ENCODE measurements around the gene LBX1. TPM values are rescaled to one million over a fixed set of nuclear protein-coding genes. Genes with fewer than 3 reads are reported as not detected.
A peak's percentile ranks its signal among the peaks of the same experiment; 100 is the strongest.

The LBX1 gene
- total RNA-seq, 1 donor from 2014 or later, result not detected

- peaks cover 62% of the 10 kb centered on the region for H3K27me3 ChIP-seq
- TF ChIP-seq POLR2A (IDR thresholded peaks at IDR 0.05) (no peak), CTCF (IDR thresholded peaks at IDR 0.05) (no peak), POLR2AphosphoS5 (IDR thresholded peaks at IDR 0.05; ENCODE audit: insufficient read depth in 1 of 2, low read depth in 1 of 2) (no peak)
- no peaks in the 10 kb centered on the region for H3K36me3 ChIP-seq
- DNase-seq (ENCODE audit: extremely low spot score in 2 of 2), result no peak
- H3K27ac ChIP-seq, result no peak overlapping the region
- intact Hi-C loops (cut with DNase I), result no loop called here
- H3K9me3 ChIP-seq, result no peaks in the 10 kb centered on the region
- H3K4me1 ChIP-seq, result peaks cover 68% of the 10 kb centered on the region
- H3K4me3 ChIP-seq, result peak overlapping the region in 1 of 2 donors; percentile 29
These were observed 904 bp downstream of the LBX1 start for GRCh38 chr10:101228153-101228965.

- Histone ChIP-seq H3K4me3 (peak overlapping the region in 1 of 2 donors; percentile 33), H3K27ac (no peak overlapping the region), H3K27me3 (peaks cover 60% of the 10 kb centered on the region), H3K4me1 (peaks cover 75% of the 10 kb centered on the region), H3K9me3 (no peaks in the 10 kb centered on the region), H3K36me3 (no peaks in the 10 kb centered on the region)
- TF ChIP-seq POLR2A (IDR thresholded peaks at IDR 0.05) (no peak), POLR2AphosphoS5 (IDR thresholded peaks at IDR 0.05; ENCODE audit: insufficient read depth in 1 of 2, low read depth in 1 of 2) (no peak), CTCF (IDR thresholded peaks at IDR 0.05) (no peak)
- intact Hi-C loops (cut with DNase I), result no loop called here
- no peak for DNase-seq (ENCODE audit: extremely low spot score in 2 of 2)
These were observed 1.7 kb downstream of the LBX1 start for GRCh38 chr10:101227429-101228152.

- Histone ChIP-seq H3K36me3 (no peaks in the 10 kb centered on the region), H3K9me3 (no peaks in the 10 kb centered on the region), H3K4me3 (peak overlapping the region; percentile 19 to 33), H3K4me1 (peaks cover 84% of the 10 kb centered on the region), H3K27me3 (peaks cover 57% of the 10 kb centered on the region), H3K27ac (no peak overlapping the region)
- DNase-seq (ENCODE audit: extremely low spot score in 2 of 2), result no peak
- TF ChIP-seq POLR2A (IDR thresholded peaks at IDR 0.05), result no peak
- no peak for TF ChIP-seq CTCF (IDR thresholded peaks at IDR 0.05)
- no peak for TF ChIP-seq POLR2AphosphoS5 (IDR thresholded peaks at IDR 0.05; ENCODE audit: insufficient read depth in 1 of 2, low read depth in 1 of 2)
- intact Hi-C loops (cut with DNase I), result no loop called here
These were observed 2.5 kb downstream of the LBX1 start for GRCh38 chr10:101226491-101227428.

GRCh38 chr10:101225846-101226421, 3.3 kb downstream of the LBX1 start:
- TF ChIP-seq POLR2AphosphoS5 (IDR thresholded peaks at IDR 0.05; ENCODE audit: insufficient read depth in 1 of 2, low read depth in 1 of 2), result no peak
- no peak for TF ChIP-seq CTCF (IDR thresholded peaks at IDR 0.05)
- TF ChIP-seq POLR2A (IDR thresholded peaks at IDR 0.05), result no peak
- peak overlapping the region in 1 of 2 donors; percentile 18 for H3K4me3 ChIP-seq
- intact Hi-C loops (cut with DNase I), result no loop called here
- no peak for DNase-seq (ENCODE audit: extremely low spot score in 2 of 2)
- H3K4me1 ChIP-seq, result peaks cover 87% of the 10 kb centered on the region
- no peaks in the 10 kb centered on the region for H3K36me3 ChIP-seq
- H3K9me3 ChIP-seq, result no peaks in the 10 kb centered on the region
- peaks cover 57% of the 10 kb centered on the region for H3K27me3 ChIP-seq
- no peak overlapping the region for H3K27ac ChIP-seq

All from vagina (tissue), 2 donors.